Mammary epithelial cell (primary cell): ENCODE measurements around the gene FBXL20.

Experiments
- CTCF ChIP-seq, 2 donors: IDR thresholded peaks in 1 of 2; conservative IDR thresholded peaks in 1 of 2; 2 replicates each; pipeline ENCODE4 v1.5.1; 2011 to 2012; ENCODE audit warnings: inconsistent platforms in 2 of 2, low read length in 2 of 2, mild to moderate bottlenecking in 2 of 2, control low read depth in 1 of 2, low read depth in 1 of 2; ENCODE audit not compliant: insufficient read depth in 1 of 2; ENCODE audit errors: extremely low read depth in 1 of 2
- EZH2 ChIP-seq: IDR thresholded peaks from 2 replicates; pipeline ENCODE4 v1.6.1; 2012; ENCODE audit warnings: low read length, inconsistent platforms, borderline replicate concordance

GRCh38 chr17:39236981-39237441, 164.4 kb downstream of the FBXL20 start:
- TF ChIP-seq CTCF (conservative IDR thresholded peaks at IDR 0.05 in 1 of 2, IDR thresholded peaks at IDR 0.05 in 1 of 2; ENCODE audit: extremely low read depth in 1 of 2, insufficient read depth in 1 of 2, low read depth in 1 of 2, low read length in 2 of 2) (no peak), EZH2 (no peak)
